GF-D8 (cell line): ENCODE results near the gene FNDC3A.

Source experiments
- DNase-seq: peaks from one replicate; lab custom pipeline; 2025; lab: John Stamatoyannopoulos, UW

FNDC3A gene

GRCh38 chr13:49217962-49218492 is 242.3 kb downstream of the FNDC3A start:
- no peak for DNase-seq

GRCh38 chr13:49218493-49219051 is 242.9 kb downstream of the FNDC3A start:
- DNase-seq, result no peak

GRCh38 chr13:49219647-49220035 is 243.9 kb downstream of the FNDC3A start:
- DNase-seq, result no peak

- DNase-seq, result no peak
Measured at GRCh38 chr13:49220036-49220855, 244.5 kb downstream of the FNDC3A start, which contains the start of gene MLNR. MLNR (plus strand) TSS chr13:49220338; CDS start chr13:49220338, 0 bp downstream.

GRCh38 chr13:49220856-49221589 is 245.3 kb downstream of the FNDC3A start:
- no peak for DNase-seq

- no peak for DNase-seq
Measured at GRCh38 chr13:49221590-49221965, 245.9 kb downstream of the FNDC3A start.

- peak; percentile 48 for DNase-seq
Measured at GRCh38 chr13:49225223-49226042, 249.7 kb downstream of the FNDC3A start.

GRCh38 chr13:49226613-49227012 is 250.9 kb downstream of the FNDC3A start:
- no peak for DNase-seq

- no peak for DNase-seq
Measured at GRCh38 chr13:49234741-49235140, 259.0 kb downstream of the FNDC3A start.

- no peak for DNase-seq
Measured at GRCh38 chr13:49235856-49236431, 260.2 kb downstream of the FNDC3A start.

GRCh38 chr13:49238621-49239020 is 262.9 kb downstream of the FNDC3A start:
- DNase-seq, result no peak

GRCh38 chr13:49240017-49240416 is 264.3 kb downstream of the FNDC3A start:
- no peak for DNase-seq

GRCh38 chr13:49241296-49241695 is 265.6 kb downstream of the FNDC3A start:
- DNase-seq, result no peak

- no peak for DNase-seq
Measured at GRCh38 chr13:49245101-49245500, 269.4 kb downstream of the FNDC3A start.

GRCh38 chr13:49246850-49247642 is 271.3 kb downstream of the FNDC3A start:
- DNase-seq, result no peak

GRCh38 chr13:49247643-49248621 is 272.2 kb downstream of the FNDC3A start, which contains the start of gene CDADC1:
CDADC1 (plus strand) TSS chr13:49247925; CDS start chr13:49248038, 113 bp downstream.
- peak; percentile 95 for DNase-seq

GRCh38 chr13:49248622-49249002 is 272.9 kb downstream of the FNDC3A start:
- DNase-seq, result peak; percentile 61

GRCh38 chr13:49251326-49251725 is 275.6 kb downstream of the FNDC3A start:
- no peak for DNase-seq

GRCh38 chr13:49253310-49253709 is 277.6 kb downstream of the FNDC3A start:
- DNase-seq, result peak; percentile 52
